Dedifferentiated amniotic fluid mesenchymal stem cell (primary cell): ENCODE data around the gene CHEK1.
"Not testable (repeated sequence)": the region's sequence is repeated elsewhere in the genome, so short reads cannot be mapped to it uniquely, and the experiment has no call there.

Experiments
- DNase-seq: peaks from one replicate; pipeline ENCODE4 v3.0.0-alpha.2; 2016; ENCODE audit errors: extremely low spot score

CHEK1 gene

DNA sequence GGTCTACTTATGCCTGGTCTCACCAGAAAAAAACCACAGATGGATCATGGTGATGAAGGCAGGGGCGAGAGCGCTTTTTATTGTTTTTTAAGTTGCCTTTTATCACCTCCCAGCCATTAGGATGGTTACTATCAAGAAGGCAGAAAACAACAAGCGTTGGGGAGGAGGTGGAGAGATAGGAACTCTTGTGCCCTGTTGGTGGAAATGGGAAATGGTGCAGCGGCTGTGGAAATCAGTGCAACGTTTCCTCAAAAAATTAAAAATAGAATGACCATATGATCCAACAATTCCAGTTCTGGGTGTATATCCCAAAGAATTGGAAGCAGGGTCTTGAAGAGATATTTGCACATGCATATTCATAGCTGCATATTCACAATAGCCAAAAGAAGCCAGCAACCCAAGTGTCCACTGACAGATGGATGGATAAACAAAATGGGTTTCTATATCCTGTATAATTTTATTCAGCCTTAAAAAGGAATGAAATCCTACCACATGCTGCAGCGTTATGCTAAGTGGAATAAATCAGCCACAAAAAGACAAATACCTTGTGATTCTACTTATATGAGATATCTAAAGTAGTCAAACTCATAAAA, 76.2 kb downstream of the CHEK1 start:
- no peak for DNase-seq

DNA sequence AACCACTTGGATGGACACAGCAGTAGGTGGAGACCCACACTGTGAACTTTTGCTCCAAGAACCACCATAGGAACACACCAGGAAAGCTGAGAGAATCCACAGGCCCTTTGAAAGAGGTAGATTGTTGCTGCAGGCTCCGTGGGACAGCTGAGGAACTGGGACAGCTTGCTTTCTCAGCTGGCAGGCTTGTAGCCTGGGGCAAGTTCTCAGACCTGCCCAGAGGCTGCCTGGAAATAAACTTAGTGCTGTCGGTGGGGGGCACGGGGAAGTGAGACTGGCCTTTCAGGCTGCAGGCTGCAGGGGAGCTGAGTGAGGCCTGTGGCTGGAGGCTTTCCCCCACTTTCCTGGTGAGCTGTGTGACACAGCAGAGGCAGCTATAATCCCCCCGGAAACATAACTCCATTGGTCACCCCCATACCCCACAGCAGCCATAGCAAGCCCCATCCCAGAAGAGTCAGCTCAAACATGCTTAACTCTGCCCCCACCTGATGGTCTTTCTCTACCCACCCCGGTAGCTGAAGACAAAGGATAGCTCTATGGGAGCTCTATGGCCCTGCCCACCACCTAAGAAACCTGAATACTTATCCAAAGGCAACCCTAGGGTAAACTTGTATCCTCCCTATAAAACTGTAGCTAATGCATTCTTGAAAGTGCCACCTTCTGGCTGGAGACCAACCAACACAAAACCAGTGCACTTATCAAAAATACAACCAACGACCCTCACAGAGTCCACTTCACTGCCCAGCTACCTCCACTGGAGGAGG, 77.1 kb downstream of the CHEK1 start:
- no peak for DNase-seq

DNA sequence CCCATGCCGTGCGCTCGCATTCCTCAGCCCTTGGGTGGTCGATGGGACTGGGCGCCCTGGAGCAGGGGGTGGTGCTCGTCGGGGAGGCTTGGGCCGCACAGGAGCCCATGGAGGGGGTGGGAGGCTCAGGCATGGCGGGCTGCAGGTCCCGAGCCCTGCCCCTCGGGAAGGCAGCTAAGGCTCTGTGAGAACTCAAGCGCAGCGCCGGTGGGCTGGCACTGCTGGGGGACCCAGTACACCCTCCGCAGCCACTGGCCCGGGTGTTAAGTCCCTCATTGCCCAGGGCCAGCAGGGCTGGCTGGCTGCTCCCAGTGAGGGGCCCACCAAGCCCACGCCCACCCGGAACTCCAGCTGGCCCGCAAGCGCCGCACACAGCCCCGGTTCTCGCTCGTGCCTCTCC, 79.7 kb downstream of the CHEK1 start:
- DNase-seq: not testable (repeated sequence)

DNA sequence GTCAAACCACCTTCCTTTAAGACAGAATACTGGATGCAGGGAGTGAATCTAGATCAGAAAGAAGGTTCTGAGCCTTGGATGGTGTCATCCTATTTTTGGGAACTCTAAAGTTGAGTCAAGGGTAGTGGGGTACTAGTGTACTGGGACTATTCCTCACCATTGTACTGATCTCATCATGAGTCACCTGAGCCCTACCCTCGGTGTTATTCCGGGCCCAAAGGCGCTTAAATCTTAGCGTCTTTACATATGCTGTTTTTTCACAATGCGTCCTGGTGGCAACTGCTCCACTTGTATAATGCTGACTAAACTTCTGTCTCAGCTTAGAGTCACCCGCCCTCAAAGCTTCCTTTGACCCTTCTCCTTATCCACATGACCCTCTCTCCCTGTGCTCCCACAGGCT, 95.8 kb downstream of the CHEK1 start:
- DNase-seq: no peak

DNA sequence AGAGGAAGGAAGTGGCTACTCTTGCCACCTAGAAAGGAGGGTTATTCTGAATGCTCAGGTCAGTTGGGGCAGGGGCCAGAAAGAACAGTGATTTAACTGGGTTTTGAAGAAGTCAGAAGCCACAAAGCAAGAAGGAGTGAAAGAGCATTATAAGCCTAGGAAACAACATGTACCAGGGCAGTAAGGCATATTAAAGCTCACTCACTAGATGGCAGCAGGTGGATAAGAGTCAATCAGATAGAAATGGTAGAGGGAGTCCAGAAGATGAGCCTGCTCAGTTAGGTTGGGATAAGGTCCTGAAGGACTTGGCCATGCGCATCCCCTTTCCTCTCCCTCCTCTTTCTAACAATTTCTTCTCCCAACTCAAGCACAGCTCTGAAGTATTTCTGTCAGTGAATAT, 99.2 kb downstream of the CHEK1 start:
- DNase-seq: no peak
